ENCODE data around the gene CD79B. TPM values are rescaled to one million over a fixed set of nuclear protein-coding genes. Genes with fewer than 3 reads are reported as not detected.

The CD79B gene
- polyA plus RNA-seq, 1 of the 3 experiments (the other 2 are of a cell fraction), result 0.10 TPM

DNA sequence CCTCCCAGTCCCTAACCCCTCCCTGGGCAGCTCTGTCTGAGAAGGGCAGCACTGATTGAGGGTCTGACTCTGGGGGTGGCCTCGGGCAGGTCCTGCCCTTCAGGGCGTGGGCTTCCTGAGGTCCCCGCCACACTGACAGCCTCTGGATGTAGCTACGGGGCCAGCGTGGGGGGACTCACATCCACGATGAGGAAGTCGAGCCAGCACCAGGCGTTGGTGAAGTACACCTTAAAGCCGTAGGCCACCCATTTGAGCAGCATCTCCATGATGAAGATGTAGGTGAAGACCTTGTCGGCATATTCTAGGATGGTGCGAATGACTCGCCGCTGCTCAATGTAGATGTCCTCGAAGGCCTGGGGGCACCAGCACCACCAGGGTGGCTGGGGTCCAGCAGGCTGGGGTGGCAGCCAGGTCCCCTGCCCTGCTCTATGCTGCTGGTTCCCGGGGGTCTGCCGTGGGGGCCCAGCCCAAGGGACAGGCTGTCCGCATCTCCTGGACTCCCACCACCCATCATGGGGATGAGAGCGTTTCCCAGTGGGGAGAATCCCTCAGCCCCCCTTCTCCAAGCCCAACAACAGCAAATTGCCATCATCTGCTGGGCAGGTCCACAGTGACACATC, 15.7 kb upstream of the CD79B start:
- no peak overlapping the region for H2AFZ ChIP-seq (ENCODE audit: low read depth)
- CTCF ChIA-PET, result interaction anchor here (1.0 to 3.3 kb wide), 17 partner anchors 11 to 186 kb away, joined by 4 to 69 read pairs (median 13); partner anchors contain the start of genes CD79B, CSHL1, GH1 and GH2

More for the DNA sequence above, 15.7 kb upstream of the CD79B start:
- Histone ChIP-seq H3K4me2 (no peak overlapping the region), H3F3A (replicated peaks; ENCODE audit: insufficient read depth) (no peaks in the 10 kb centered on the region), H3K9me2 (no peaks in the 10 kb centered on the region), H3K9ac (no peak overlapping the region), H3K4me1 (ENCODE audit: control insufficient read depth in 1 of 2, insufficient read depth in 2 of 2, low read depth in 1 of 2, low read length in 1 of 2) (no peaks in the 10 kb centered on the region), H3K27ac (ENCODE audit: low read depth in 2 of 2, low read length in 1 of 2) (no peak overlapping the region), H3K36me3 (replicated peaks in 1 of 2; ENCODE audit: control insufficient read depth in 1 of 2, insufficient read depth in 2 of 2, low read length in 1 of 2) (no peaks in the 10 kb centered on the region), H3K27me3 (ENCODE audit: insufficient read depth) (peaks cover 4% of the 10 kb centered on the region; the same call in 1 of the 2 replicates), H4K20me1 (ENCODE audit: insufficient read depth) (no peaks in the 10 kb centered on the region), H3K4me3 (ENCODE audit: low read depth in 2 of 2, low read length in 1 of 2) (no peak overlapping the region), H3K79me2 (ENCODE audit: insufficient read depth) (no peaks in the 10 kb centered on the region), H3K9me3 (no peaks in the 10 kb centered on the region)
- POLR2A ChIA-PET, result no interaction called here
- TF ChIP-seq FOXM1 (IDR thresholded peaks at IDR 0.05; ENCODE audit: low read depth) (no peak), NFIC (IDR thresholded peaks at IDR 0.05; ENCODE audit: borderline replicate concordance) (no peak), SIN3A (IDR thresholded peaks at IDR 0.05; ENCODE audit: borderline replicate concordance, low read depth, low read length) (no peak), FOSL2 (IDR thresholded peaks at IDR 0.05; ENCODE audit: borderline replicate concordance, low read depth) (no peak), JUND (IDR thresholded peaks at IDR 0.05) (no peak), EZH2phosphoT487 (IDR thresholded peaks at IDR 0.05; ENCODE audit: borderline replicate concordance, low read depth) (no peak), RXRA (IDR thresholded peaks at IDR 0.05; ENCODE audit: borderline replicate concordance, low read depth) (no peak), RAD21 (IDR thresholded peaks at IDR 0.05; ENCODE audit: low read length) (no peak), RFX5 (IDR thresholded peaks at IDR 0.05; ENCODE audit: low read length) (no peak), YY1 (IDR thresholded peaks at IDR 0.05; ENCODE audit: low read depth) (no peak), ELF1 (IDR thresholded peaks at IDR 0.05) (no peak)
- TF ChIP-seq, protein P1, sequence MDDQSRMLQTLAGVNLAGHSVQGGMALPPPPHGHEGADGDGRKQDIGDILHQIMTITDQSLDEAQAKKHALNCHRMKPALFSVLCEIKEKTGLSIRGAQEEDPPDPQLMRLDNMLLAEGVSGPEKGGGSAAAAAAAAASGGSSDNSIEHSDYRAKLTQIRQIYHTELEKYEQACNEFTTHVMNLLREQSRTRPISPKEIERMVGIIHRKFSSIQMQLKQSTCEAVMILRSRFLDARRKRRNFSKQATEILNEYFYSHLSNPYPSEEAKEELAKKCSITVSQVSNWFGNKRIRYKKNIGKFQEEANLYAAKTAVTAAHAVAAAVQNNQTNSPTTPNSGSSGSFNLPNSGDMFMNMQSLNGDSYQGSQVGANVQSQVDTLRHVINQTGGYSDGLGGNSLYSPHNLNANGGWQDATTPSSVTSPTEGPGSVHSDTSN (IDR thresholded peaks at IDR 0.05), result no peak
- TF ChIP-seq, protein P2, sequence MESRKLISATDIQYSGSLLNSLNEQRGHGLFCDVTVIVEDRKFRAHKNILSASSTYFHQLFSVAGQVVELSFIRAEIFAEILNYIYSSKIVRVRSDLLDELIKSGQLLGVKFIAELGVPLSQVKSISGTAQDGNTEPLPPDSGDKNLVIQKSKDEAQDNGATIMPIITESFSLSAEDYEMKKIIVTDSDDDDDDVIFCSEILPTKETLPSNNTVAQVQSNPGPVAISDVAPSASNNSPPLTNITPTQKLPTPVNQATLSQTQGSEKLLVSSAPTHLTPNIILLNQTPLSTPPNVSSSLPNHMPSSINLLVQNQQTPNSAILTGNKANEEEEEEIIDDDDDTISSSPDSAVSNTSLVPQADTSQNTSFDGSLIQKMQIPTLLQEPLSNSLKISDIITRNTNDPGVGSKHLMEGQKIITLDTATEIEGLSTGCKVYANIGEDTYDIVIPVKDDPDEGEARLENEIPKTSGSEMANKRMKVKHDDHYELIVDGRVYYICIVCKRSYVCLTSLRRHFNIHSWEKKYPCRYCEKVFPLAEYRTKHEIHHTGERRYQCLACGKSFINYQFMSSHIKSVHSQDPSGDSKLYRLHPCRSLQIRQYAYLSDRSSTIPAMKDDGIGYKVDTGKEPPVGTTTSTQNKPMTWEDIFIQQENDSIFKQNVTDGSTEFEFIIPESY (IDR thresholded peaks at IDR 0.05; ENCODE audit: borderline replicate concordance, low read depth), result no peak
- TF ChIP-seq, protein P3, sequence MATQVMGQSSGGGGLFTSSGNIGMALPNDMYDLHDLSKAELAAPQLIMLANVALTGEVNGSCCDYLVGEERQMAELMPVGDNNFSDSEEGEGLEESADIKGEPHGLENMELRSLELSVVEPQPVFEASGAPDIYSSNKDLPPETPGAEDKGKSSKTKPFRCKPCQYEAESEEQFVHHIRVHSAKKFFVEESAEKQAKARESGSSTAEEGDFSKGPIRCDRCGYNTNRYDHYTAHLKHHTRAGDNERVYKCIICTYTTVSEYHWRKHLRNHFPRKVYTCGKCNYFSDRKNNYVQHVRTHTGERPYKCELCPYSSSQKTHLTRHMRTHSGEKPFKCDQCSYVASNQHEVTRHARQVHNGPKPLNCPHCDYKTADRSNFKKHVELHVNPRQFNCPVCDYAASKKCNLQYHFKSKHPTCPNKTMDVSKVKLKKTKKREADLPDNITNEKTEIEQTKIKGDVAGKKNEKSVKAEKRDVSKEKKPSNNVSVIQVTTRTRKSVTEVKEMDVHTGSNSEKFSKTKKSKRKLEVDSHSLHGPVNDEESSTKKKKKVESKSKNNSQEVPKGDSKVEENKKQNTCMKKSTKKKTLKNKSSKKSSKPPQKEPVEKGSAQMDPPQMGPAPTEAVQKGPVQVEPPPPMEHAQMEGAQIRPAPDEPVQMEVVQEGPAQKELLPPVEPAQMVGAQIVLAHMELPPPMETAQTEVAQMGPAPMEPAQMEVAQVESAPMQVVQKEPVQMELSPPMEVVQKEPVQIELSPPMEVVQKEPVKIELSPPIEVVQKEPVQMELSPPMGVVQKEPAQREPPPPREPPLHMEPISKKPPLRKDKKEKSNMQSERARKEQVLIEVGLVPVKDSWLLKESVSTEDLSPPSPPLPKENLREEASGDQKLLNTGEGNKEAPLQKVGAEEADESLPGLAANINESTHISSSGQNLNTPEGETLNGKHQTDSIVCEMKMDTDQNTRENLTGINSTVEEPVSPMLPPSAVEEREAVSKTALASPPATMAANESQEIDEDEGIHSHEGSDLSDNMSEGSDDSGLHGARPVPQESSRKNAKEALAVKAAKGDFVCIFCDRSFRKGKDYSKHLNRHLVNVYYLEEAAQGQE (IDR thresholded peaks at IDR 0.05; ENCODE audit: low read depth, low read length), result no peak
- TF ChIP-seq, protein P4, sequence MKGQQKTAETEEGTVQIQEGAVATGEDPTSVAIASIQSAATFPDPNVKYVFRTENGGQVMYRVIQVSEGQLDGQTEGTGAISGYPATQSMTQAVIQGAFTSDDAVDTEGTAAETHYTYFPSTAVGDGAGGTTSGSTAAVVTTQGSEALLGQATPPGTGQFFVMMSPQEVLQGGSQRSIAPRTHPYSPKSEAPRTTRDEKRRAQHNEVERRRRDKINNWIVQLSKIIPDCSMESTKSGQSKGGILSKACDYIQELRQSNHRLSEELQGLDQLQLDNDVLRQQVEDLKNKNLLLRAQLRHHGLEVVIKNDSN (IDR thresholded peaks at IDR 0.05; ENCODE audit: borderline replicate concordance, low read depth), result no peak
- DNase-seq, result no peak
- 79% methylated on average over 18 of the region's 18 CpGs for WGBS (ENCODE audit: low lambda C conversion rate)
